Activated CD4-positive, CD25-positive, alpha-beta regulatory T cell (primary cell): ENCODE data around the gene ACACB.

Experiments
- DNase-seq, 4 experiments: peaks; one replicate each; lab custom pipeline; 2025; lab: John Stamatoyannopoulos, UW

ACACB gene

GRCh38 chr12:109110988-109111495 lies 5.3 kb upstream of the ACACB start:
- DNase-seq, result peak in 2 of 4 experiments; percentile 19 to 30

DNA sequence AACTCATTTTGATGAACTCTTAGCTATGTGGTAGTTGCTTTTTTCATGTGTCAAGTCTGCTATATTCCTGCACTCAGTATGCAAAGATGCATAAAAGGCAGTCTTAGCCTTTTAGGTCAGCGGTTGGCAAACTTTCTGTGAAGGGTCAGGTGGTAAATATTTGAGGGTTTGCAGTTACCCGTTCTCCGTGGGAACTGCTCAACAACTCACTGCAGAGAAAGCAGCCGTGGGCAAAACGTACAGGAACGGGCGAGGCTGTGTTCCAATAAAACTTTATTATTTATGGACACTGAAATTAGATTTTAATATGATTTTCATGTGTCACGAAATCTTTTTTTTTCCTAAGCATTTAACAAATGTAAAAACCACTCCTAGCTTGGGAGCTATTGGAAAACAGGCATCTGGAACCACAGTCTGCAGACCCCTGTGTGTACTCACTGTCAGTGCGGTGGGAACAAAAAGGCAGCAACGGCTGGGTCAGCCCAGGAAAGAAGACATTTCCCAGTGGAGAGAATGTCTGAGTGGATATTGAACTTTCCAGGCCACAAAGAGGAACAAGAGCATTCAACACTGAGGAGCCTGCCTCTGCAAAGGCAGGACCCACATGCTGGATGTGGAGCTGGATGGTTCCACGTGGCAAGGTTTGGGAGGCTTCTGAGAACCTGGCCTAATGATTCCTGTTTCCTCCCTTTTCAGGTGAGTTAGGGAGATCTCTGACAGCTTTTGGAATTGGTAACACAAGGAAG lies 3.5 kb upstream of the ACACB start:
- DNase-seq, result no peak

DNA sequence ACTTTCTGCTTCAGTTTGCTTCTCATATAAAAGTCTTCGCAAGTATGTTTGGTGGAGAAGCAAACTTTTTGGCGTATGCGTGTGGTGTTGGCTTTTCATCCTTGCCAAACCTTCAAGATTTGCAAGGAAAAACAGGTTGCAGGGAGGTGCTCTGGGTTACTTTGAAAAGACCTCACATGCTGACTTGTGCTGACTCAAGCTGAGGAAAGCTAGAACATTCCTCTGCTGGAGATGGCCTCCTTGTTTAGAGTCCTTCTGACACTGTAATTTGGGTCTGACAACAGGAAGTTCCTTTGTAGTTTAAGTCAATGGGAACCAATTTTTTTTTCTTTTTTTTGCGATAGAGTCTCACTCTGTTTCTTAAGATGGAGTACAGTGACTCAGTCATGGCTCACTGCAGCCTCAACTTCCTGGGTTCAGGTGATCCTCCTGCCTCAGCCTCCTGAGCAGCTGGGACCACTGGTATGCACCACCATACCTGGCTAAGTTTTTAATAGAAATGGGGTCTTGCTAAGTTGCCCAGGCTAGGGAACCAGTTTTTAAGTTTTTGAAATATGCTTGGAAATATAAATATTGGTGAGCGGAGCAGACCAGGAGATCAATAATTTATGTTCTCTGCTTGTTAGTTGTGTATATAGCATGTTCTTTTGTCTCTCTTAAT lies 2.6 kb upstream of the ACACB start:
- DNase-seq, result no peak

DNA sequence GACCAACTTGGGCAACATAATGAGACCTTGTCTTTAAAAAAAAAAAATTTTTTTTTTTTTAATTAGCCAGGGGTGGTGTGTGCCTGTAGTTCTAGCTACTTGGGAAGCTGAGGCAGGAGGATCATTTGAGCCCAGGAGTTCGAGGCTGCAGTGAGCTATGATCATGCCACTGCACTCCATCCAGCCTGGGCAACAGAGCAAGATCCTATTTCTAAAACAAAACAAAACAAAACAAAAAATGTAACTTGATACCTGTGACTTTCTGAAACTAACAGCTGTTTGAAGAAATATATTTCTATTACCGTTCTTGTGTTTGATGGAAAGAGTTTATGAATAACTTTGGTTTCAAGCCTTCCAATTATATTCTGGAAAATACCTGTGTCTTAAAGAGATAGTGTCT lies 1.7 kb upstream of the ACACB start:
- DNase-seq, result no peak

DNA sequence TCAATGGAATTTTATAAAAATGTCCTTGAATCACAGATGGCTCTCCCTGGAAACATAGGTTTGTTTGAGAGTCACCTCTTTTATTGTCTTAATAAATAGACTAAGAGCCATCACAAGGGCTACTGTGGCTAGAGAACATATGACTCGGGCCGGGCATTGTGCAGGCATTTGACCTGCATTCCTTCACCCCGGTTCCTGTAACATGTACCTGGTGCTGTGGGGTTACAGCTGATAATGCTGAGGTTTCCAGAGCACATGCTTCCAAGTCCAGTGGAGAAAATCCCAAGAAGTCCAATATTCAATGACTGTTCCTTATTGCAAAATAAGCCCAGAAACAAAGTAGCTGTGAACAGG lies 1.0 kb upstream of the ACACB start:
- no peak for DNase-seq

DNA sequence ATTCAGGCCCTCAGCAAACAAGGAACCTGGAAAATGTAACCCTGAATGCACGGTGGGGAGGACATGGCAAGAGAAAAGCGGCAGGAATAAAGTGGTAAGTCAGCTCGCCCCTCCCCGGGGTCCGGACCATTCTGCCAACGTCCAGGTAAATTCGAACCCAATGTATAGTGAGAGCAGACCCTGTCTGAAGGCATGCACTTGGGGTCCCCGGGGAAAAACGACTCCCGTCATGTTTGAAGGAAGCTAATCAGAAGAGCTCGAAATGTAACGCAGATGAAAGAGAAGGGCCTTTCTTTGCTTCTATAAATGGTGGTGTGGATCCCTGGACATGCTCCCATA lies 193 bp downstream of the ACACB start:
- no peak for DNase-seq

DNA sequence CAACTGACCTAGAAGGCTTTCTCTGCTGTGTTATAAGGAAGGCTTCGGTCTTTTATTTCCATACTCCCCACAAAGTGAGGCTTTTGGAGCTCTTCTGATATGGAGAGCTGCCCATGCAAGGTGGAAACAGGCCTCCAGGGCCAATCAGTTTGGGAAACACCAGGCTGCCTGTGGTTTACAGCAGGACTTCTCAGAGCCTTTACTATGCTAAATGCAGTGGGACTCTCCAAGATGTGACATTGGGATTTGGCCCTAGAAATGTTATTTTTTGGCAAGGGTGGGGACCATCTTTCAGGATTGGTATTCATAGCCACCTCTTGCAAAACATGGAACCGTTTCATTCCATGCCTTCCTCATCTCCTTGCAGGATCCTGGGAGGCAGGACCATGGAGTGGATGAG lies 3.7 kb downstream of the ACACB start:
- DNase-seq, result no peak

DNA sequence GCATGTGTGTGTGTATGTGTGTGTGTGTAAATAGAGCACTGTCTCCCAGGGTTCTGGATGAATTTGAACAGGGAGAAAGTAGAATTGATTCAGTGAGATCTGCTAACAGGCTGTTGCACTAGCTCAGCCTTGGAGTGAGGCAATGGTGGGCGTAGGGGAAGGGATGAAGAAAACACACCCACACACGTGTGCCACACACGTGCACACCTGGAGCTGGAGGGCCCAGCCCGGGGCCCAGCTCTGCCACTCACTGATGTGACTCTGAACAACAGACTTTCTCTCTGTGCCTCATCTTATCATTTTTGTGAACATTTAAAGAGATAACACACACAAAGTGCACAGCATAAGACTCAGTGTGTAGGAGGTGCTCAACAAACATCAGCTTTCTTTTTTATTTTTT lies 4.2 kb downstream of the ACACB start:
- DNase-seq, result no peak

DNA sequence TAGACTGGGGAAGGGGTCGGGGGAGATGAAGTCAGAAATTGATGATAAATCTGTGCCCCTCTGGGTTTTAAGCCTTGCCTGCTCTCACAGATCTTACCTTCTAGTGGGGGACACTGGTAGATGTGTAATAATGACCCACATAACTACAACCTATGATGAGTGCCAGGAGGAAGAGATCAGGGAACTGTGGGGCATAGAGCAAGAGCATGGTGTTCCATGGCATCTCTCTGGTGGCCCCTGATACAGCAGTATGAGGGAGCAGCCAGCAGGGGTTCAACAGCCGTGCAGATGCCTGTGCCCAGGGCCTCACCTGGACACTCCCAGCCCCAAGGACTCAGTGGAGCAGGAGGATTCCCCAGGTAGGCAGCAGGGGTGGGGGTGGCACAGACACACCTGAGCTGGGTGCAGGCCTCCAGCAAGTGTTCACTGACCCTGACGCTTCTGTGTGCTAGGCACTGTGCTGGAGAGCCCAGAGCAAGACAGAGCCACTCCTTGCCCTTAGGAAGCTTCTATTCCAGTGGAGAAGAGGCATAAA lies 5.0 kb downstream of the ACACB start:
- DNase-seq, result no peak

DNA sequence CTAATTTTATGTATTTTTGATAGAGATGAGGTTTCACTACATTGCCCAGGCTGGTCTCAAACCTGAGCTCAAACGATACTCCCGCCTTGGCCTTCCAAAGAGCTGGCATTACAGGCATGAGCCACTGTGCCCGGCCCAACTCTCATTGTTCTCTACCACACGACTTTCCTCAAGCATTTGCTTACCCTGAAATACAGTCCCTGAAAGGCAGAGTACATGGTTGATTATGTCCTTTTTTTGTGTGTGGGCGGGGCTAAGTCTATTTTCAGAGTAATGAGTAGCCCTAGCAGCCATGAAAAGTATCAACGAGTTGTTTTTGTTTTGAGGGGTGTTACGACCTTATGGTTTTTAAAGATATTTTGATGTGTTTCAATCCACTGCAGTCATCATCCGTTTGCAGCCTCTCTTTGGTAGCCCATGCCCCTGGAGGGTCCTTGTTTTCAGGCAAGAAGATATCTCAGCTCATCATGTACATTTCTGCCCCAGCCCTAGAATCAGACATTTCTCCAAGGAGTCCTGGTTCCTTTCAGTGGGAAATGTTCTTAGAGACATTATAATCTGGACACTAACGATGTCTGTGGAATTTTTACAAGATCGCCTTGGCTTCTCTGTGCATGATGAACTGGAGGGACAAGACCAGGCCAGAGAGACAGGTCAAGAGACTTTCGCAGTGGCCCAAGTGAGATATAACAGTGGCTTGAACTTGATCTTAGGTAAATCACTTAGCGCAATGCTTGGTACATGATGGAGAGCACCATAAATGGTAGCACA lies 8.7 kb downstream of the ACACB start:
- no peak for DNase-seq

DNA sequence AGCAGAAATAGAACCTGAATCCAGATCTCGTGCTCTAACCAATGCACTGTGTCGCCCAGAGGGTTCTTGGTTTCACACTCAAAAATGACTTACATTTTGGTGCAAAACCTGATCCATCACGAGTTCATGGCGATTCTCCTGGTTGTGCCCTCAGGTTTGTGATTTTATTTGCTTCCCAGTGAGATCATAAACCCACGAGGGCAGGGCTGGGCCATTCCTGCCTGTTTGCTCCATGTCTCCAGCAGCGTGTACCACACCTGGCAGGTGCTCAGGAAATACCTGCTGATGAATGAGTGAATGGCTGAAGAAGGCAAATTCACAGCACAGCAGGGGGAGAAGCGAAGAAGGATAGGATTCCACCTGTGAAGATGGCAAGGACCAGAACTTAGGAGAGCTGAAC lies 9.4 kb downstream of the ACACB start:
- DNase-seq, result no peak

DNA sequence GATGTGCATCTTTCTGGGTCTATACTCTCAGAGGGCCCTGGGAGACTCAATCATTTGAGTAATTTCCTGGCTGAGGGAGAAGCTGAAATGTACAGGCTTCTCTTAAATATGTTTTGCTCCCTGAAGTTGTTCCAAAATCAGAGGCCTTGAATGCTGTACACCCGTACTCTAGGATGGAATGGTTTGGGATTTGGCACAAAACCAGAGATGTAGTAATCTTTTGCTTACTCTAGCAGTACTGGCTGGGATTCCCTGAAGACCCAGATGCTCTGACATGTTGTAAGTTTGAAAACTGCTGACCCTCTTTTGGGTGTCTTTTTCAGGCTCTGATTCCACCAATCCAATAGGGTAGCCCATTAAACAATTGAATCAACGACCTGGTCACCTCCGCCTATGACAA lies 10.4 kb downstream of the ACACB start:
- DNase-seq, result no peak

DNA sequence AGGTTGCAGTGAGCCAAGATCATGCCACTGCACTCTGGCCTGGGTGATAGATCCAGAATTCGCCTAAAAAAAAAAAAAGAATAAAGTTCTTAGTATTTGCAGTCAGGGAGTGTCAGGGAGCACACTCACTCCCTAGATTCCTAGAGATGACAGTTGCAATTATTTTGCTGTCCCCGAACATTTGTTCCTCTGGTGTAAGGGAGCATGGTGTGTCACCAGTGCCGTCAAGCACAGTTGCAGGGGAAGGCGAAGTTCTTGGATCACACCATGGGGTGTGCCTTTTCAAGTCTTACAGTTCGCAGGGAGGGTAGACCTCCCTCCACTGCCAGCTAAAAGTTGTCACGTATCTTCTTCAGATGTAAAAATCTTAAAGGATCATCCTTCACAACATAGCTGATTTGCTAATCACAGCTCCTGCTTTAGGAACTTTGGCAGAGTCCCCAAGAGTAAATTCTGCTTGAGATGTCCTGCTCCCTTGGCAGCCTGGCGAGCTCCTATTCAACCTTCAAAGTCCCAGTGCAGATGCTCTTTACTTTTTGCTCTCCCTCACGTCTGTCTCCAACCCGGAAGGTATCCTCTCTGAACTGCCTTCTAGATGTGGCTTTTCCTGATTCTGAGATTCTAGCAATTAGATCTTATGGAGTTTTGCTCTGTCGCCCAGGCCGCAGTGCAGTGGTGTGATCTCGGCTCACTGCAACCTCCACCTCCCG lies 11.3 kb downstream of the ACACB start:
- DNase-seq, result no peak

- DNase-seq, result no peak
Measured at GRCh38 chr12:109130297-109131153, 14.1 kb downstream of the ACACB start.

- no peak for DNase-seq
Measured at GRCh38 chr12:109131154-109132050, 15.0 kb downstream of the ACACB start.

DNA sequence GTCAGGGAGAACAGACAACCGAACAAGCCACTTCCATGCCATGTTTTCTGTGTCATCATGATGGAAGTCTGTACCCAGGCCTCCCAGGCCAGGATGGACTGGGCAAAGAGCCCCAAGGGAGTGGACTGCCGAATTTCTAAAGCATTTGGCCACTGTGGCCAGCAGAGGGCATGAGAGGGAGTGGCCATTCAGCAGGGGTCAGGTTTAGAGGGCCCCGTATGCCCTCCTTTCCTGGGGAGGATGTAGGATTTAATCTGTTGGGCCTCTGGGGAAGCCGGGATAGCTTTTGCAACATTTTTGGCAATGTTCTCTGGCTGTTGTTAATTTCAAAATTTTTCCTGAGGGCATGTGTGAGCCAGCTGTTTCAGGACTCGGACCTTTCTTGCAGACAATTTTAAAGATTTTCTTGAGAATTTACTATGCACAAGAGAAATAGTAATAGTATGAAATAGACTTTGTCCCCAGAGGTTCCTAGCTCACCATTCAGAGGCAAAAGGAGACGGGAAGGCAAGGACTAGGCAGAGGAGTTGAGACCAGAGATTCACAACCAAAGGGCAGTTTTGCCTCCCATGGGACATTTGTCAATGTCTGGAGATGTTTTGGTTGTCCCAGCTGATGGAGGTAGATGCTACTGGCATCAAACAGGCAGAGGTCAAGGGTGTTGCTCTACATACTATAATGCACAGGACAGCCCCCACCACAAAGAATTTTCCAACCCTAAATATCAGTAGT lies 18.0 kb downstream of the ACACB start:
- no peak for DNase-seq

DNA sequence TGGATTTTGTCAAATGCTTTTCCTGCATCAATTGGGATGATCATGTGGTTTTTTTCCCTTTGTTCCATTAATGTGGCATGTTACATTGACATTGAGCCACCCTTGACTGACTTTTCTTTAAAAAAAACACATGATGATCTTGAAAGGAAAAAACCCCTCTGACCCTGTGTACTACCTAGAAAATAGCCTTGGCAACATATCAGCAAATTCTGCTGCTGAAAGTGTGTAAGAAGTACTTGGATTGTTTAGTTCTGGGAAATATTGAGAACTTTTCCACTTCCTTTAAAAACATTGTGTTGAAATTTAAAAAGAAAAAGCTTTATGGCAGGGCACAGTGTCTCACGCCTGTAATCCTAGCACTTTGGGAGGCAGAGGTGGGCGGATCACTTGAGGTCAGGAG lies 20.7 kb downstream of the ACACB start:
- DNase-seq, result no peak

DNA sequence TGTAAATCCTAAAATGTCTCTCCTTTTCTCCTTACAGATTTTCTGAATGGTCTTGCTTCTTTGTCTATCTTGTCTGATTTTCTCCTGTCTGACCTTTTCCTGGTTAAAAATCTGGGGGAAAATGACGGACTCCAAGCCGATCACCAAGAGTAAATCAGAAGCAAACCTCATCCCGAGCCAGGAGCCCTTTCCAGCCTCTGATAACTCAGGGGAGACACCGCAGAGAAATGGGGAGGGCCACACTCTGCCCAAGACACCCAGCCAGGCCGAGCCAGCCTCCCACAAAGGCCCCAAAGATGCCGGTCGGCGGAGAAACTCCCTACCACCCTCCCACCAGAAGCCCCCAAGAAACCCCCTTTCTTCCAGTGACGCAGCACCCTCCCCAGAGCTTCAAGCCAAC lies 23.0 kb downstream of the ACACB start:
- DNase-seq, result no peak

- DNase-seq, result no peak
Measured at GRCh38 chr12:109139791-109140190, 23.4 kb downstream of the ACACB start.

- no peak for DNase-seq
Measured at GRCh38 chr12:109140560-109140959, 24.2 kb downstream of the ACACB start.
